Hepatocyte (in vitro differentiated cells): ENCODE measurements around the gene SUPT20HL1. TPM values are rescaled to one million over a fixed set of nuclear protein-coding genes. Genes with fewer than 3 reads are reported as not detected.

Experiments used
- DNase-seq: peaks from one replicate; pipeline ENCODE4 v3.0.0-alpha.2; 2016; ENCODE audit warnings: low spot score
- H2AFZ ChIP-seq: fragments of 200-600 bp; sonication (generic); 2 replicates; pipeline ENCODE4 v1.6.0; 2016; ENCODE audit warnings: antibody characterized with exemption, mild to moderate bottlenecking
- H3K27ac ChIP-seq: fragments of 200-600 bp; sonication (generic); 2 replicates; pipeline ENCODE4 v1.5.1; 2016; ENCODE audit warnings: mild to moderate bottlenecking
- H3K27me3 ChIP-seq: fragments of 200-600 bp; sonication (generic); 2 replicates; pipeline ENCODE4 v1.6.1; 2016
- H3K36me3 ChIP-seq: fragments of 200-600 bp; sonication (generic); replicated peaks from 2 replicates; pipeline ENCODE4 v1.5.1; 2016; ENCODE audit warnings: low read depth; ENCODE audit not compliant: insufficient read depth
- H3K4me1 ChIP-seq: fragments of 200-600 bp; sonication (generic); 2 replicates; pipeline ENCODE4 v1.5.1; 2016; ENCODE audit warnings: mild to moderate bottlenecking, moderate library complexity; ENCODE audit not compliant: insufficient read depth
- H3K4me2 ChIP-seq: fragments of 200-600 bp; sonication (generic); 2 replicates; pipeline ENCODE4 v1.6.0; 2016
- H3K4me3 ChIP-seq: fragments of 200-600 bp; sonication (generic); 2 replicates; pipeline ENCODE4 v1.5.1; 2016; ENCODE audit warnings: mild to moderate bottlenecking
- H3K79me2 ChIP-seq: fragments of 200-600 bp; sonication (generic); 2 replicates; pipeline ENCODE4 v1.6.0; 2017; ENCODE audit warnings: mild to moderate bottlenecking
- H3K9me2 ChIP-seq: fragments of 200-600 bp; sonication (generic); replicated peaks from 2 replicates; pipeline ENCODE4 v1.6.0; 2017; ENCODE audit warnings: mild to moderate bottlenecking; ENCODE audit not compliant: insufficient read depth
- H3K9me3 ChIP-seq: fragments of 200-600 bp; sonication (generic); 2 replicates; pipeline ENCODE4 v1.5.1; 2016; ENCODE audit warnings: low read depth, mild to moderate bottlenecking
- H4K20me1 ChIP-seq: fragments of 200-600 bp; sonication (generic); 2 replicates; pipeline ENCODE4 v1.6.0; 2016; ENCODE audit warnings: mild to moderate bottlenecking; ENCODE audit not compliant: insufficient read depth, poor library complexity, severe bottlenecking
- CTCF ChIP-seq: fragments of 200-600 bp; sonication (generic); IDR thresholded peaks from 2 replicates; pipeline ENCODE4 v1.5.1; 2016; ENCODE audit warnings: antibody characterized with exemption, mild to moderate bottlenecking; ENCODE audit not compliant: poor library complexity
- EZH2 ChIP-seq: fragments of 200-600 bp; sonication (generic); IDR thresholded peaks from 2 replicates; pipeline ENCODE4 v1.6.1; 2016; ENCODE audit warnings: antibody characterized with exemption, mild to moderate bottlenecking, borderline replicate concordance
- EZH2phosphoT487 ChIP-seq: fragments of 200-600 bp; sonication (generic); IDR thresholded peaks from one replicate; pipeline ENCODE4 v1.6.1; 2018; ENCODE audit warnings: antibody characterized with exemption, mild to moderate bottlenecking, low read depth, moderate library complexity; ENCODE audit not compliant: unreplicated experiment, severe bottlenecking
- WGBS: methylation state at CpG from one replicate; pipeline ENCODE4 v1.1.6; 2016; ENCODE audit warnings: low lambda C conversion rate; ENCODE audit errors: missing lambda C conversion rate; 5-methylcytosine and 5-hydroxymethylcytosine counted together
- polyA plus RNA-seq: library from polyadenylated mRNA; unstranded; fragments of >200 nt; fragmentation: Nextera tagmentation; extraction: Ambion mirVana; gene quantifications from 2 replicates; pipeline ENCODE4 v1.2.1, GENCODE V29; 2016
- total RNA-seq: library from RNA; depleted of rRNA; stranded (reverse); fragments of >200 nt; gene quantifications from 2 replicates; pipeline ENCODE4 v1.2.3, GENCODE V29; 2014

Gene SUPT20HL1
- total and polyA plus RNA-seq, 2 experiments from 2014 or later: 0.07 TPM; not detected in 1

GRCh38 chrX:24316111-24316510 is 44.3 kb upstream of the SUPT20HL1 start:
- H3K79me2 ChIP-seq: no peaks in the 10 kb centered on the region
- H3K27me3 ChIP-seq: no peaks in the 10 kb centered on the region
- H3K27ac ChIP-seq: no peak overlapping the region

DNA sequence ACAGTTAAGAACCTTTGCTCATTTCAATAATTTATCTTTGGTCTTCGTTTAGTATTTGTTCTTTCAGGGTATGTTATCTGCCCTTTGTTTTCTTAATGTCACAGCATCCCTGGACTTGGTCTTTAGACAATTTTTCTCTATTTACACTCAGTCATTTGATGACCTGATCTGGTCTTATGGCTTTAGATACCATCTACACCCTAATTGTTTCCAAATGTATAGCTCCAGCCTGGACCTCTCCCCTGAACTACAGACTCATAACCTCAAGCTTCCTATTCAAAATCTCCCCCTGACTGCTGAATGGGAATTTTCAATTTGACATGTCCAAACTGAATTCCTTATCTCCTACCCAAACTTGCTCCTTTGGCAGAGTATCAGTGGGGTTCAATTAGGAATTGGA is 42.9 kb upstream of the SUPT20HL1 start:
- WGBS: 21% methylated on average over 1 of the region's 1 CpG
- H3K4me1 ChIP-seq: no peaks in the 10 kb centered on the region
- no peaks in the 10 kb centered on the region for H3K9me2 ChIP-seq
- no peaks in the 10 kb centered on the region for H3K9me3 ChIP-seq
- no peaks in the 10 kb centered on the region for H3K36me3 ChIP-seq
- H4K20me1 ChIP-seq: no peaks in the 10 kb centered on the region
- no peak overlapping the region for H3K4me2 ChIP-seq
- TF ChIP-seq CTCF (no peak), EZH2 (no peak), EZH2phosphoT487 (no peak)
- no peaks in the 10 kb centered on the region for H3K27me3 ChIP-seq
- H3K79me2 ChIP-seq: no peaks in the 10 kb centered on the region
- H3K27ac ChIP-seq: no peak overlapping the region
- H2AFZ ChIP-seq: no peak overlapping the region
- no peak overlapping the region for H3K4me3 ChIP-seq
- no peak for DNase-seq

More at GRCh38 chrX:24316111-24316510, 44.3 kb upstream of the SUPT20HL1 start:
- no peaks in the 10 kb centered on the region for H3K4me1 ChIP-seq
- TF ChIP-seq EZH2 (no peak), EZH2phosphoT487 (no peak), CTCF (no peak)
- H3K4me2 ChIP-seq: no peak overlapping the region
- no peak overlapping the region for H3K4me3 ChIP-seq
- WGBS: 96% methylated on average over 1 of the region's 1 CpG
- H2AFZ ChIP-seq: no peak overlapping the region
- no peaks in the 10 kb centered on the region for H3K36me3 ChIP-seq
- H3K9me2 ChIP-seq: no peaks in the 10 kb centered on the region
- no peaks in the 10 kb centered on the region for H4K20me1 ChIP-seq
- H3K9me3 ChIP-seq: no peaks in the 10 kb centered on the region
- no peak for DNase-seq

GRCh38 chrX:24321741-24322395 is 38.6 kb upstream of the SUPT20HL1 start:
- no peaks in the 10 kb centered on the region for H3K4me1 ChIP-seq
- no peaks in the 10 kb centered on the region for H3K79me2 ChIP-seq
- WGBS: 95% methylated on average over 4 of the region's 4 CpGs
- H4K20me1 ChIP-seq: no peaks in the 10 kb centered on the region
- no peak overlapping the region for H3K4me3 ChIP-seq
- H3K27me3 ChIP-seq: no peaks in the 10 kb centered on the region
- DNase-seq: no peak
- TF ChIP-seq EZH2 (no peak), CTCF (no peak), EZH2phosphoT487 (no peak)
- no peaks in the 10 kb centered on the region for H3K9me3 ChIP-seq
- H3K4me2 ChIP-seq: no peak overlapping the region
- H2AFZ ChIP-seq: no peak overlapping the region
- H3K27ac ChIP-seq: no peak overlapping the region
- H3K36me3 ChIP-seq: no peaks in the 10 kb centered on the region
- no peaks in the 10 kb centered on the region for H3K9me2 ChIP-seq
